Measurements from ENCODE around the gene GFOD2. TPM values are rescaled to one million over a fixed set of nuclear protein-coding genes. Genes with fewer than 3 reads are reported as not detected.

The GFOD2 gene
- total and polyA plus RNA-seq, 2 of the 13 experiments (the other 11 are each of a cell fraction or from before 2014, with no cell fraction given) = 11.1 to 17.2 TPM

GRCh38 chr16:67741118-67741517, 22.0 kb upstream of the GFOD2 start:
- no peak for DNase-seq (ENCODE audit: low spot score)
- FAIRE-seq = no peak
- H3K9me3 ChIP-seq (ENCODE audit: low read length) = no peaks in the 10 kb centered on the region
- no peaks in the 10 kb centered on the region for H4K20me1 ChIP-seq (ENCODE audit: insufficient read depth, low read length)
- CTCF ChIA-PET (ENCODE audit: low intra/inter-chr PET ratio, low total read pairs) = no interaction called here
- intact Hi-C loops (cut with micrococcal nuclease; ENCODE audit: unreplicated experiment) (no loop called here), in situ Hi-C loops (cut with HindIII; ENCODE audit: extremely low pct_ligation_motif_present, low pct_unique_long_range_greater_than_20kb) (no loop called here)
- ATAC-seq = no peak
- H3K4me2 ChIP-seq (ENCODE audit: low read depth, low read length) = no peak overlapping the region
- POLR2A ChIA-PET = no interaction called here
- no TSS peak for BruUV-seq (replicated peaks)
- no peaks in the 10 kb centered on the region for H3K79me2 ChIP-seq (ENCODE audit: insufficient read depth, low read length)
- 94% methylated on average over 4 of the region's 4 CpGs for WGBS (ENCODE audit: low lambda C conversion rate)
- H3K9ac ChIP-seq (ENCODE audit: insufficient read depth, low read depth, low read length) = no peak overlapping the region
- H2AFZ ChIP-seq (ENCODE audit: low read length) = no peak overlapping the region
- H3K36me3 ChIP-seq (replicated peaks in 1 of 2; ENCODE audit: control insufficient read depth in 1 of 2, insufficient read depth in 2 of 2, low read length in 2 of 2) = peaks cover 18 to 56% of the 10 kb centered on the region in 2 experiments
- H3K4me3 ChIP-seq (replicated peaks in 1 of 3; ENCODE audit: insufficient read depth in 1 of 3, low read depth in 2 of 3, low read length in 3 of 3) = no peak overlapping the region
- TF ChIP-seq ZSCAN22 (CRISPR knock-in tag; IDR thresholded peaks at IDR 0.05) (no peak), ZNF607 (CRISPR knock-in tag; IDR thresholded peaks at IDR 0.05; ENCODE audit: borderline replicate concordance) (no peak), ZNF562 (CRISPR knock-in tag; IDR thresholded peaks at IDR 0.05; ENCODE audit: borderline replicate concordance) (no peak), ZNF768 (CRISPR knock-in tag; IDR thresholded peaks at IDR 0.05) (no peak), ZNF12 (CRISPR knock-in tag; IDR thresholded peaks at IDR 0.05) (no peak), ZBTB7B (CRISPR knock-in tag; IDR thresholded peaks at IDR 0.05) (no peak), PAF1 (CRISPR knock-in tag; IDR thresholded peaks at IDR 0.05) (no peak), CAMTA2 (CRISPR knock-in tag; IDR thresholded peaks at IDR 0.05; ENCODE audit: borderline replicate concordance) (no peak), POLR2AphosphoS5 (IDR thresholded peaks at IDR 0.05; ENCODE audit: low read depth, low read length) (no peak), FLYWCH1 (CRISPR knock-in tag; IDR thresholded peaks at IDR 0.05) (no peak), TOPORS (CRISPR knock-in tag; IDR thresholded peaks at IDR 0.05) (no peak), KLF9 (CRISPR knock-in tag; IDR thresholded peaks at IDR 0.05; ENCODE audit: low read depth) (no peak), ZNF674 (CRISPR knock-in tag; IDR thresholded peaks at IDR 0.05; ENCODE audit: low read depth) (no peak), FOXO4 (CRISPR knock-in tag; conservative IDR thresholded peaks at IDR 0.05) (no peak), POLR2AphosphoS2 (IDR thresholded peaks at IDR 0.05; ENCODE audit: low read depth, low read length) (no peak), ZNF33B (CRISPR knock-in tag; IDR thresholded peaks at IDR 0.05) (no peak), ZBTB14 (CRISPR knock-in tag; IDR thresholded peaks at IDR 0.05) (no peak), HMGXB4 (CRISPR knock-in tag; IDR thresholded peaks at IDR 0.05; ENCODE audit: borderline replicate concordance in 1 of 2, low read depth in 1 of 2) (no peak)
- TF ChIP-seq, protein P1, sequence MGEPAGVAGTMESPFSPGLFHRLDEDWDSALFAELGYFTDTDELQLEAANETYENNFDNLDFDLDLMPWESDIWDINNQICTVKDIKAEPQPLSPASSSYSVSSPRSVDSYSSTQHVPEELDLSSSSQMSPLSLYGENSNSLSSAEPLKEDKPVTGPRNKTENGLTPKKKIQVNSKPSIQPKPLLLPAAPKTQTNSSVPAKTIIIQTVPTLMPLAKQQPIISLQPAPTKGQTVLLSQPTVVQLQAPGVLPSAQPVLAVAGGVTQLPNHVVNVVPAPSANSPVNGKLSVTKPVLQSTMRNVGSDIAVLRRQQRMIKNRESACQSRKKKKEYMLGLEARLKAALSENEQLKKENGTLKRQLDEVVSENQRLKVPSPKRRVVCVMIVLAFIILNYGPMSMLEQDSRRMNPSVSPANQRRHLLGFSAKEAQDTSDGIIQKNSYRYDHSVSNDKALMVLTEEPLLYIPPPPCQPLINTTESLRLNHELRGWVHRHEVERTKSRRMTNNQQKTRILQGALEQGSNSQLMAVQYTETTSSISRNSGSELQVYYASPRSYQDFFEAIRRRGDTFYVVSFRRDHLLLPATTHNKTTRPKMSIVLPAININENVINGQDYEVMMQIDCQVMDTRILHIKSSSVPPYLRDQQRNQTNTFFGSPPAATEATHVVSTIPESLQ (CRISPR knock-in tag; conservative IDR thresholded peaks at IDR 0.05) = no peak
- no peaks in the 10 kb centered on the region for H3K27me3 ChIP-seq (ENCODE audit: control insufficient read depth in 1 of 2, insufficient read depth in 2 of 2, low read length in 2 of 2)
- H3K27ac ChIP-seq (ENCODE audit: extremely low read length, insufficient read depth, low read length) = no peak overlapping the region
- H3K4me1 ChIP-seq (ENCODE audit: insufficient read depth, low read length) = no peaks in the 10 kb centered on the region
